Ovary (tissue), 9 donors: ENCODE data around the gene ARID5B. TPM values are rescaled to one million over a fixed set of nuclear protein-coding genes. Genes with fewer than 3 reads are reported as not detected.

Experiments
- DNase-seq, 5 donors: peaks; one replicate each; pipeline ENCODE4 v3.0.0-alpha.2; 2019 to 2020
- H3K27ac ChIP-seq, 2 donors: fragments of 200-600 bp; one replicate each; pipeline versions ENCODE4 v1.5.1 to v1.8.0; 2019 to 2022
- H3K27me3 ChIP-seq: fragments of 200-600 bp; one replicate; pipeline ENCODE4 v1.8.0; 2022
- H3K36me3 ChIP-seq: fragments of 200-600 bp; sonication (generic); one replicate; pipeline ENCODE4 v1.5.1; 2019
- H3K4me1 ChIP-seq: one replicate; pipeline ENCODE4 v1.8.1; 2013; ENCODE audit warnings: mild to moderate bottlenecking, moderate library complexity; ENCODE audit not compliant: insufficient read depth
- H3K4me3 ChIP-seq: fragments of 200-600 bp; sonication (generic); one replicate; pipeline ENCODE4 v1.5.1; 2017
- H3K9me3 ChIP-seq, 2 donors: fragments of 200-600 bp in 1 of 2; sonication (generic) in 1 of 2; one replicate each; pipeline versions ENCODE4 v1.5.1 to v1.8.1; 2013 to 2019; ENCODE audit warnings: mild to moderate bottlenecking in 1 of 2, moderate library complexity in 1 of 2
- CTCF ChIP-seq, 3 donors: fragments of 450-650 bp in 2 of 3; fragments of 200-600 bp in 1 of 3; IDR thresholded peaks; one replicate each; pipeline versions ENCODE4 v1.5.1 to v1.8.0; 2016 to 2022; ENCODE audit warnings: antibody characterized with exemption in 3 of 3, mild to moderate bottlenecking in 1 of 3
- EP300 ChIP-seq: sonication (generic); formaldehyde crosslinking; IDR thresholded peaks from one replicate; pipeline ENCODE4 v1.6.1; 2017; ENCODE audit warnings: antibody characterized with exemption
- POLR2A ChIP-seq: fragments of 450-650 bp; IDR thresholded peaks from one replicate; pipeline ENCODE4 v1.6.1; 2017; ENCODE audit warnings: antibody characterized with exemption, mild to moderate bottlenecking, moderate library complexity
- WGBS, 3 donors: extraction: QIAGEN DNeasy Blood & Tissue Kit in 1 of 3; methylation state at CpG; one replicate each; pipeline versions ENCODE4 v1.1.5 to v1.1.7; 2013 to 2017; 5-methylcytosine and 5-hydroxymethylcytosine counted together
- intact Hi-C, 4 donors: fragments of 100-400 bp; cut with DNase I; formaldehyde crosslinking; loops; one replicate each; pipeline versions ENCODE4 v1.11.0 to v1.15.1; 2022 to 2023
- polyA plus RNA-seq, 2 donors: library from polyadenylated mRNA; stranded (reverse); fragments of 200-250 nt in 1 of 2; fragments of 350-450 nt in 1 of 2; fragmentation: Illumina TruSeq in 1 of 2; extraction: RNeasy Lipid Tissue Mini Kit (QIAGEN cat#74804) in 1 of 2; gene quantifications; one replicate each; pipeline ENCODE4 v1.2.3, GENCODE V29; 2013 to 2014
- total RNA-seq, 7 donors: library from RNA; depleted of rRNA in 2 of 7; stranded (reverse); fragments of >200 nt in 2 of 7; fragmentation: NEBNext Ultra II Directional in 3 of 7; extraction: Animal tissue kit (Norgen Biotek cat#: 25700) in 3 of 7; gene quantifications; one replicate each; pipeline versions ENCODE4 v1.1.0 to v1.2.4, GENCODE V29; 2016 to 2023
- donor health status: DM: no; HTN: no; CAD: no; lungs with moderate emphysema.
- donor health status: DM: no; HTN: no; CAD: no.
- donor health status: Bipolar disorder and iron deficiency.
- donor health status: DM: yes; HTN: yes; CAD: no.
- donor health status: DM: no; HTN: no; CAD: no.
- donor health status: DM: yes; HTN: yes; CAD: no.

ARID5B gene
- total and polyA plus RNA-seq, 9 donors = 18.3 to 61.8 (median 28.3) TPM

GRCh38 chr10:62054408-62054807 is 152.9 kb downstream of the ARID5B start:
- no peaks in the 10 kb centered on the region for H3K27me3 ChIP-seq
- intact Hi-C loops = no loop called here
- H3K27ac ChIP-seq = peak overlapping the region; percentile 16 to 33
- H3K36me3 ChIP-seq = no peaks in the 10 kb centered on the region
- DNase-seq = no peak
- H3K9me3 ChIP-seq = no peaks in the 10 kb centered on the region
- peak overlapping the region; percentile 32 for H3K4me3 ChIP-seq
- TF ChIP-seq POLR2A = no peak
- no peak for TF ChIP-seq CTCF (IDR thresholded peaks at IDR 0.05)
- no peak for TF ChIP-seq EP300
- H3K4me1 ChIP-seq = peaks cover 18% of the 10 kb centered on the region

GRCh38 chr10:62054830-62055229 is 153.3 kb downstream of the ARID5B start:
- no peaks in the 10 kb centered on the region for H3K27me3 ChIP-seq

GRCh38 chr10:62056219-62056618 is 154.7 kb downstream of the ARID5B start:
- Histone ChIP-seq H3K27ac (peak overlapping the region; percentile 63 to 84), H3K27me3 (no peaks in the 10 kb centered on the region), H3K36me3 (no peaks in the 10 kb centered on the region), H3K9me3 (no peaks in the 10 kb centered on the region), H3K4me1 (peaks cover 18% of the 10 kb centered on the region), H3K4me3 (peak overlapping the region; percentile 32)
- DNase-seq = no peak
- intact Hi-C loops = no loop called here
- 79 to 83% (median 81%) methylated on average over 2 of the region's 2 CpGs for WGBS, 3 donors
- no peak for TF ChIP-seq CTCF (IDR thresholded peaks at IDR 0.05)
- no peak for TF ChIP-seq POLR2A
- no peak for TF ChIP-seq EP300

More at GRCh38 chr10:62054830-62055229, 153.3 kb downstream of the ARID5B start:
- WGBS, 3 donors = 63 to 92% (median 86%) methylated on average over 1 of the region's 1 CpG
- H3K4me1 ChIP-seq = peaks cover 18% of the 10 kb centered on the region
- no peaks in the 10 kb centered on the region for H3K9me3 ChIP-seq
- TF ChIP-seq CTCF (IDR thresholded peaks at IDR 0.05) = no peak
- no peak for TF ChIP-seq POLR2A
- TF ChIP-seq EP300 = no peak
- H3K36me3 ChIP-seq = no peaks in the 10 kb centered on the region
- no peak for DNase-seq
- peak overlapping the region; percentile 16 to 33 for H3K27ac ChIP-seq
- H3K4me3 ChIP-seq = peak overlapping the region; percentile 32
- intact Hi-C loops = no loop called here

GRCh38 chr10:62056698-62057097 is 155.2 kb downstream of the ARID5B start:
- peak overlapping the region; percentile 63 to 84 for H3K27ac ChIP-seq
- TF ChIP-seq POLR2A (no peak), CTCF (IDR thresholded peaks at IDR 0.05) (no peak), EP300 (no peak)
- no peaks in the 10 kb centered on the region for H3K36me3 ChIP-seq
- H3K27me3 ChIP-seq = no peaks in the 10 kb centered on the region
- intact Hi-C loops = no loop called here
- no peak for DNase-seq
- WGBS, 3 donors = 29 to 51% (median 46%) methylated on average over 3 of the region's 3 CpGs
- H3K4me1 ChIP-seq = peaks cover 18% of the 10 kb centered on the region
- H3K4me3 ChIP-seq = peak overlapping the region; percentile 32
- H3K9me3 ChIP-seq = no peaks in the 10 kb centered on the region
